Heart left ventricle (tissue), 16 donors: ENCODE results near the gene PTPRC. TPM values are rescaled to one million over a fixed set of nuclear protein-coding genes. Genes with fewer than 3 reads are reported as not detected.
A peak's percentile ranks its signal among the peaks of the same experiment; 100 is the strongest.

Experiments
- ATAC-seq, 4 donors: fragments of 200-7000 bp; cut with Tn5 transposase; one replicate each; pipeline ENCODE4 v1.9.1; 2020 to 2022; ENCODE audit warnings: moderate library complexity in 4 of 4, mild to moderate bottlenecking in 3 of 4, moderate number of reproducible peaks in 1 of 4
- DNase-seq, 5 donors: peaks; one replicate each; pipeline ENCODE4 v3.0.0-alpha.2; 2020
- H3K27ac ChIP-seq, 12 donors: fragments of 200-600 bp; sonication (generic) in 4 of 12; one replicate each; pipeline versions ENCODE4 v1.5.0 to v1.8.0; 2016 to 2022; ENCODE audit warnings: mild to moderate bottlenecking in 2 of 12
- H3K27me3 ChIP-seq, 9 donors: fragments of 200-600 bp; sonication (generic) in 2 of 9; one replicate each; pipeline versions ENCODE4 v1.5.1 to v1.8.0; 2016 to 2022; ENCODE audit warnings: mild to moderate bottlenecking in 3 of 9
- H3K36me3 ChIP-seq, 9 donors: fragments of 200-600 bp; sonication (generic) in 2 of 9; one replicate each; pipeline versions ENCODE4 v1.5.0 to v1.8.0; 2018 to 2022; ENCODE audit warnings: mild to moderate bottlenecking in 2 of 9
- H3K4me1 ChIP-seq, 12 donors: fragments of 200-600 bp; sonication (generic) in 4 of 12; one replicate each; pipeline versions ENCODE4 v1.5.0 to v1.8.0; 2016 to 2022; ENCODE audit warnings: mild to moderate bottlenecking in 3 of 12
- H3K4me3 ChIP-seq, 12 donors: fragments of 200-600 bp; sonication (generic) in 4 of 12; one replicate each; pipeline versions ENCODE4 v1.5.0 to v1.8.0; 2017 to 2022; ENCODE audit warnings: mild to moderate bottlenecking in 9 of 12, moderate library complexity in 4 of 12
- H3K9me3 ChIP-seq, 12 donors: fragments of 200-600 bp; sonication (generic) in 4 of 12; one replicate each; pipeline versions ENCODE4 v1.5.0 to v1.8.0; 2016 to 2022; ENCODE audit warnings: mild to moderate bottlenecking in 1 of 12
- POLR2A ChIP-seq, 2 donors: fragments of 450-650 bp; IDR thresholded peaks; one replicate each; pipeline ENCODE4 v1.6.1; 2017; ENCODE audit warnings: antibody characterized with exemption in 2 of 2, mild to moderate bottlenecking in 2 of 2, moderate library complexity in 2 of 2
- WGBS, 4 donors: extraction: QIAGEN DNeasy Blood & Tissue Kit in 2 of 4; methylation state at CpG; one replicate each; pipeline versions ENCODE4 v1.1.5 to v1.1.7; 2013 to 2018; 5-methylcytosine and 5-hydroxymethylcytosine counted together
- intact Hi-C, 10 donors: fragments of 100-400 bp; cut with DNase I; formaldehyde crosslinking; loops; one replicate each; pipeline versions ENCODE4 v1.11.1 to v1.14.2; 2022
- polyA plus RNA-seq, 2 donors: library from polyadenylated mRNA; stranded (reverse); fragments of 200-250 nt; gene quantifications; one replicate each; pipeline ENCODE4 v1.2.3, GENCODE V29; 2013
- total RNA-seq, 9 donors: library from RNA; depleted of rRNA in 2 of 9; stranded (reverse); fragments of >200 nt in 2 of 9; fragmentation: NEBNext Ultra II Directional in 3 of 9; extraction: Animal tissue kit (Norgen Biotek cat#: 25700) in 3 of 9; gene quantifications; one replicate each; pipeline versions ENCODE4 v1.1.0 to v1.2.4, GENCODE V29; 2016 to 2023
- TF ChIP-seq, protein P1 (sequence below), 12 donors: fragments of 200-600 bp; sonication (generic) in 4 of 12; IDR thresholded peaks; one replicate each; pipeline versions ENCODE4 v1.5.0 to v1.8.0; 2018 to 2022; ENCODE audit warnings: antibody characterized with exemption in 12 of 12, mild to moderate bottlenecking in 5 of 12
- donor health status: ischemic (EF 13 %, LVEDD 7.1; RV severe dilation, severe dysfunction).
- donor health status: healthy with polysubstance abuse.
- donor health status: DM: no; HTN: yes; CAD: no.
- donor health status: DM: no; HTN: no; CAD: no.
- donor health status: ischemic (EF 25% LVEDD 6.9; RV normal size, moderate dysfunction).
- donor health status: ischemic (EF 25% LVEDD 5.7; RV mildly dilated, moderate dysfunction).
- donor health status: healthy.
- donor health status: DM: yes; HTN: yes; CAD: no.
- donor health status: ischemic (EF 35%, LVEDD 5.7; RV mildly dilated, moderate dysfunction).
- donor health status: nonischemic (EF 11% LVEDD 7.7; RV severe dilation, severe dysfunction).
- donor health status: DM: yes; HTN: yes; CAD: no.
- donor health status: PGD.
- donor health status: ischemic (EF 29% LVEDD 5.4; RV normal size, mild dysfunction).
- donor health status: nonischemic (EF 23%, LVEDD 6.1; RV moderate dilation, normal function).

PTPRC gene
- total and polyA plus RNA-seq, 11 donors: 0.65 to 99.3 (median 4.4) TPM

DNA sequence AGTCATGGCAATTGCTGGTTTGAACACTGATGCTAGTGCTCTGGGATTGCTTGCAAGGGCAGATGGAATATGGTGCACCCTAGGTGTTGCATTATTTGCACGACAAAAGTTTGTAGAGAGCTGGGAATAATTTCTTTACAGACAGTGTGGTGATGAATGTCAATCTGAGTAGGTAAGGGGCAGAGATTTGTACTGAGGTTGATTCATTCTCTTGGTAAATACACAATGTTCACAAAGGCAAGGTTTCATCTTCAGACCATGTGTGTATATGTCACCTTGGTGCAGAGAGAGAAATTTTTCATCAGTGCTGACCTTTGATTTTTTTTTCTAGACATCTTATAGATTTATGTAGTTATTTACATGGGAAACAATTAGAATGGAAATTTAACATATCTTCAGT, 5.0 kb downstream of the PTPRC start:
- ATAC-seq (no peak), DNase-seq (no peak)
- H3K27ac ChIP-seq: no peak overlapping the region
- H3K4me1 ChIP-seq: peaks cover 0 to 52% (median 0%) of the 10 kb centered on the region in 12 donors
- TF ChIP-seq POLR2A (IDR thresholded peaks at IDR 0.05): no peak
- TF ChIP-seq, protein P1, sequence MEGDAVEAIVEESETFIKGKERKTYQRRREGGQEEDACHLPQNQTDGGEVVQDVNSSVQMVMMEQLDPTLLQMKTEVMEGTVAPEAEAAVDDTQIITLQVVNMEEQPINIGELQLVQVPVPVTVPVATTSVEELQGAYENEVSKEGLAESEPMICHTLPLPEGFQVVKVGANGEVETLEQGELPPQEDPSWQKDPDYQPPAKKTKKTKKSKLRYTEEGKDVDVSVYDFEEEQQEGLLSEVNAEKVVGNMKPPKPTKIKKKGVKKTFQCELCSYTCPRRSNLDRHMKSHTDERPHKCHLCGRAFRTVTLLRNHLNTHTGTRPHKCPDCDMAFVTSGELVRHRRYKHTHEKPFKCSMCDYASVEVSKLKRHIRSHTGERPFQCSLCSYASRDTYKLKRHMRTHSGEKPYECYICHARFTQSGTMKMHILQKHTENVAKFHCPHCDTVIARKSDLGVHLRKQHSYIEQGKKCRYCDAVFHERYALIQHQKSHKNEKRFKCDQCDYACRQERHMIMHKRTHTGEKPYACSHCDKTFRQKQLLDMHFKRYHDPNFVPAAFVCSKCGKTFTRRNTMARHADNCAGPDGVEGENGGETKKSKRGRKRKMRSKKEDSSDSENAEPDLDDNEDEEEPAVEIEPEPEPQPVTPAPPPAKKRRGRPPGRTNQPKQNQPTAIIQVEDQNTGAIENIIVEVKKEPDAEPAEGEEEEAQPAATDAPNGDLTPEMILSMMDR (IDR thresholded peaks at IDR 0.05): no peak
- H3K9me3 ChIP-seq: no peaks in the 10 kb centered on the region
- WGBS, 4 donors: 64 to 74% (median 70%) methylated on average over 1 of the region's 1 CpG
- H3K4me3 ChIP-seq: peak overlapping the region in 1 of 12 donors; percentile 61
- intact Hi-C loops: no loop called here
- H3K36me3 ChIP-seq: peaks cover 0 to 18% (median 0%) of the 10 kb centered on the region in 9 donors
- no peaks in the 10 kb centered on the region for H3K27me3 ChIP-seq

DNA sequence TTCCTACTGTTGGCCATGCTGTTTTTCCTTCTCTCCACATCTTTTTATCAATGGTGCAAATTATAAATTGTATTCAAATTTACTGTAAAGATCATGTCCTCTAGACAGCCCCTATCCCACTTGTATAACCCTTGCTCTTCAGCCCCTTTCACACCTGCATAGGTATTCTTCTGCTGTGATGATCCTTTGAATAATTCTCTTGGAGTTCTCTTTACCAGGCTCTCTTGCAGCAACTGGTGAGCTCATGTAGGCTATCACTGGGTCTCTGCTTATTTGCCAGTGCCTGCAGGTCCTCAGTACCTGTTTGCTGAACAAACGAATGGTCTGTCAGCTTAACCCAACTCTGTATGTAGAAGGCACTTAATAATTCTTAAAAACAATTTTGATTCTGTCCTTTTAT, 8.2 kb downstream of the PTPRC start:
- H3K27ac ChIP-seq: peak overlapping the region in 1 of 12 donors; percentile 29
- no peak for ATAC-seq
- TF ChIP-seq POLR2A (IDR thresholded peaks at IDR 0.05): no peak
- TF ChIP-seq, protein P1 (IDR thresholded peaks at IDR 0.05): no peak
- no peaks in the 10 kb centered on the region for H3K9me3 ChIP-seq
- H3K36me3 ChIP-seq: peaks cover 0 to 18% (median 0%) of the 10 kb centered on the region in 9 donors
- H3K4me3 ChIP-seq: peak overlapping the region in 1 of 12 donors; percentile 61
- intact Hi-C loops: no loop called here
- 60 to 84% (median 68%) methylated on average over 1 of the region's 1 CpG for WGBS, 4 donors
- peaks cover 0 to 81% (median 0%) of the 10 kb centered on the region in 12 donors for H3K4me1 ChIP-seq
- H3K27me3 ChIP-seq: no peaks in the 10 kb centered on the region
- no peak for DNase-seq

DNA sequence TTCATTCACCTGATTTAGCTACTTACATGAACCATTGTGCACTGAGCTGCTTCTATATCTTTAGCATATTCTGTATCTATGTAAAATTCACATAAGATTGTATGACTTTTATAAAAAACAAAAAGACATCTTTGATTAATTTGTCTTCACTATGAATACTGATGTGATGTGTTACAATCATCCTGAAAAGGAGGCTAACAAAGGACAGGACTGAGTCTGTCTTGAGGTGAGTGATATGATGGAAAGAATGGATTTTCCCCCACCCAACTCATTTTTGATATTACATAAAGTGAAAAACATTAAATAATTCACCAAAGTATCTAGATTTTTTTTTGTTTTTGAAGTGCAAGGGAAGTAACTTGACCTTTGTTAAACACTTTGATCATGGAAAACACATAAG, 9.8 kb downstream of the PTPRC start:
- intact Hi-C loops: no loop called here
- DNase-seq: no peak
- TF ChIP-seq, protein P1 (IDR thresholded peaks at IDR 0.05): no peak
- no peak for TF ChIP-seq POLR2A (IDR thresholded peaks at IDR 0.05)
- no peak for ATAC-seq
- no peaks in the 10 kb centered on the region for H3K9me3 ChIP-seq
- peaks cover 0 to 95% (median 0%) of the 10 kb centered on the region in 12 donors for H3K4me1 ChIP-seq
- H3K36me3 ChIP-seq: peaks cover 0 to 18% (median 0%) of the 10 kb centered on the region in 9 donors
- H3K27ac ChIP-seq: peak overlapping the region in 1 of 12 donors; percentile 92
- peak overlapping the region in 1 of 12 donors; percentile 16 for H3K4me3 ChIP-seq
- no peaks in the 10 kb centered on the region for H3K27me3 ChIP-seq

DNA sequence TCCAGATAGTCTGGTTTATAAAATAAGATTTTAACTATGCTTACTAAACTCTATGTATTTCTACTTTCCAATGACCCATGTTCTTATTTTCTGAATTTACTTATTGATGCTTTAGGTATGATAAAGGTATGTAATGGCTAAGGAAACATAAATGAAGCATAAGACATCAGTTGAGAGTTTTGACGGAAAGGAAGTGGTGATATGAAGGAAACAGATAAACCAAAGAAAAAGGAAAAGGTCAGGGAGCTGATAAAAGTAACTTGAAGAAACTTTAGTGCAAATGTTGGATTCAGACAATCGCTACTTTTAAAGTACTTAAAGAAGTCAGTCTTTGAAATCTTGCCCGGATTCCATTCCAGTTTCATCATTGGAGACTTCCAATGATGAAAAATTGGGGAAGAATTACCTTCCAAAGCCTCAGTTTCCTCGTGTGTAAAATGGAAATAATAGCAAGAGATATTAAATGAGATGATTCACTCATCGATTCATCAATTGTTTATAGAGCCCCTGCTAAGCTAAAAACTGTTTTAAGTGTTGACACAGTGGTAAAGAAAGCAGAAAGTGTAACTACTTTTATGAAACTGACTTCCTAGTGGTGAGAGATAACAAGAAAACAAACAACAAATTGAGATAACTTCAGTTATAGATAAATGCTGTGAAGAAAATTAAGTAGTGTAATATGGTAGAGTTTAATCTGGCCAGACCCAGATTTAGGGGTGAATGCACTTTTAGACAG, 10.6 kb downstream of the PTPRC start:
- Histone ChIP-seq H3K27me3 (no peaks in the 10 kb centered on the region), H3K27ac (peak overlapping the region in 1 of 12 donors; percentile 92), H3K9me3 (no peaks in the 10 kb centered on the region), H3K4me3 (no peak overlapping the region), H3K36me3 (peaks cover 0 to 11% (median 0%) of the 10 kb centered on the region in 9 donors), H3K4me1 (peaks cover 0 to 95% (median 0%) of the 10 kb centered on the region in 12 donors)
- WGBS, 4 donors: 75 to 87% (median 79%) methylated on average over 5 of the region's 5 CpGs
- no peak for ATAC-seq
- no peak for DNase-seq
- TF ChIP-seq, protein P1 (IDR thresholded peaks at IDR 0.05): no peak
- no peak for TF ChIP-seq POLR2A (IDR thresholded peaks at IDR 0.05)
- intact Hi-C loops: no loop called here
